Forelimb muscle (tissue), 1 donor: Measurements from ENCODE around the gene TOM1L2. TPM values are rescaled to one million over a fixed set of nuclear protein-coding genes. Genes with fewer than 3 reads are reported as not detected.

Source experiments
- DNase-seq: peaks from one replicate; pipeline ENCODE4 v3.0.0-alpha.2; 2013; ENCODE audit warnings: low read depth
- polyA plus RNA-seq: library from polyadenylated mRNA; unstranded; fragments of 120-200 nt; gene quantifications from one replicate; pipeline ENCODE4 v1.2.1, GENCODE V29; 2013; ENCODE audit not compliant: insufficient read length

TOM1L2 gene
- polyA plus RNA-seq, 1 donor: 36.3 TPM

- DNase-seq: no peak
These were observed 95.2 kb downstream of the TOM1L2 start for GRCh38 chr17:17876959-17877528.

DNA sequence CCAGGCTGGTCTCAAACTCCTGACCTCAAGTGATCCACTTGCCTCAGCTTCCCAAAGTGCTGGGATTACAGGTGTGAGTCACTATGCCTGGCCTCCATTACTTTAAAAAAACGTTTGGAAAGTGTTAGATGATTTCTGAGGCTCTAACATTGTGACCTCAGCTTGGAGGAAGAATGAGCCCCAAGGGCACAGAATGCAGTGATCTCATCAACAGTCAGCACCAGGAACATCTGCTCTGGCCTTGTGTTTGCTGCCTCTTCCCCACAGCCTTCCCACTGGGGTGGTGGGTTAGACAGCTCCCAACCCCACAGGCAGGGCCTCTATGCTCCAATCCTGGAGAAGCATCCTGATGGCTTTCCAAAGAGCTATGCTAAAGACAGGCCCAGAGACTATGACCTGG lies 97.7 kb downstream of the TOM1L2 start:
- DNase-seq: no peak

DNA sequence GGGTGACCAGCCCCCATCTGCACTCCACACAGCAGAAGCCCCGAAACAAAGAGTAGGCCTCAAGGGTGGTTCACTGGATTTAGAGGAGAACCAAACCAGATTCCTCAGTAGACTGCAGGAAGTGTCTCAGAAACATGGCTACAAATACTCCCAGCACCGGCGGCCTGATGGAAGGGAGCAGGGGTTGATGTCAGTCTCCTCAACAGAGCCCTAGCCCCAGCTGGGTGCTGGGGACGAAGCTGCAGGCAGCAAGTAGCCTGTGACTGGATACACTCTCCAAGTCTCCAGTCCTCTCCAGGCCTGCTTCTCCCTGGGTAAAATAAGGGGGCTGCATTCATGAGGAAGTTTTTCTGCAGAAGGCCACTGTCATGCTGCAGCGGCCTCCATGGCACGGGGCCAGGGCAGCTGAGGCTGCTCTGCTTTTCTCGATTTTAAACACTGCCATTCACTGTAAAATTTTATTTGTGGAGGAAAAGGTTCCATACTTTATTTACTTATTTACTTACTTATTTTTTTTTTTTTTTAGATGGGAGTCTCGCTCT lies 98.7 kb downstream of the TOM1L2 start:
- no peak for DNase-seq

DNA sequence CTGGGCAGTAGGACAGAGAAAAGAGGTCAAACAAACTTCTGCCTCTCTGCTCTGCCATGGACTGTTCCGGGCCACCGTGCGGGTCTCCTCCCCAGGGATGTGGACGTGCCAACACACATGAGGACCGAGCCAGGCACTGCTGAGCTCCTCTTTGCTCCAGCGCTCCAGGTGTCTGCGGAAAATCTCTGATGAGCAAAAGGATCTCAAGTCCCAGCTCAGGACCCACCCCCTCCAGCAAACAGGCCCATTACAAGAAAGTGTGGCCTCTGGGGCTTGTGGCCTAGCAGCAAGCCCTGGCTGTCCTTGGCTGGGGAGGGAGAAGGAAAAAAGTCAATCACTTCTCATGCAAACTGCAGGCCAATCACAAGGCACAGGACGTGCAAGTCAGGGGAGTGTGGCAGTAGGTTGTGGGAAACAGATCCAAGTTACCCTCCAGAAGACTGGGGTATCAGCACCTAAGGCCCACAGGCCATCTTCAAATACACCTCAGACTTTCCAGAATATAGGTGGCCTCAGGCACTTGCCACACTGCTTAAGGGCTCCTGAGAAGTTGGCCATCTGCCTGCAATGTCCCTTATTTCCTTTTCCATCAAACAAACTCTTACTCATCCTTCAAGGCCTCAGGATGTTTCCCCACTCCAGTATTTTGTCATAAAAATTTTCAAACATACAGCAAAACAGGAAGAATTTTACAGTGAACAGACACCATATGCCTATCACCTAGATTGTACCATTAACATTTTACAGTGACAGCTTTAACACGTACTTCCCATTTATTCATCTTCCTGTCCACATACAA lies 99.5 kb downstream of the TOM1L2 start:
- no peak for DNase-seq

GRCh38 chr17:17871913-17872312 lies 100.3 kb downstream of the TOM1L2 start:
- DNase-seq: no peak

DNA sequence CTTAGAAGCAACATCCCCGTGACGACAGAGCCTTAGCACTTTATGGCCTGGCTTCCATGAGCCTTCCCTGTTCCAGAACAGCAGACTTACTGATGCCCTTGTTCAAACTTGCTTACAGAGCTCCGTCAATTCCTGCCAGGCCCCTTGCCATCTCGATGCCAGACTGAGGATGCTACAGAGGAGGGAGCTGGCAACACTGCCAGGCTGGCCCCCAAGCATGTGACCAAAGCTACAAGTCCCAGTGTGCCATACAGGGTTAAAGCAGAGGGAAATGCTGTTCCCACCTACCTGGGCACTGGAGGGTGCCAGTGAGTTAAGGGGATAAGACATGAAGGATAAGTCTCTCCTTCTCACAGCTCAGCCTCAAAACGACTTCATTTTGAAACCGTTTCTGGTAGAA lies 102.0 kb downstream of the TOM1L2 start:
- no peak for DNase-seq

DNA sequence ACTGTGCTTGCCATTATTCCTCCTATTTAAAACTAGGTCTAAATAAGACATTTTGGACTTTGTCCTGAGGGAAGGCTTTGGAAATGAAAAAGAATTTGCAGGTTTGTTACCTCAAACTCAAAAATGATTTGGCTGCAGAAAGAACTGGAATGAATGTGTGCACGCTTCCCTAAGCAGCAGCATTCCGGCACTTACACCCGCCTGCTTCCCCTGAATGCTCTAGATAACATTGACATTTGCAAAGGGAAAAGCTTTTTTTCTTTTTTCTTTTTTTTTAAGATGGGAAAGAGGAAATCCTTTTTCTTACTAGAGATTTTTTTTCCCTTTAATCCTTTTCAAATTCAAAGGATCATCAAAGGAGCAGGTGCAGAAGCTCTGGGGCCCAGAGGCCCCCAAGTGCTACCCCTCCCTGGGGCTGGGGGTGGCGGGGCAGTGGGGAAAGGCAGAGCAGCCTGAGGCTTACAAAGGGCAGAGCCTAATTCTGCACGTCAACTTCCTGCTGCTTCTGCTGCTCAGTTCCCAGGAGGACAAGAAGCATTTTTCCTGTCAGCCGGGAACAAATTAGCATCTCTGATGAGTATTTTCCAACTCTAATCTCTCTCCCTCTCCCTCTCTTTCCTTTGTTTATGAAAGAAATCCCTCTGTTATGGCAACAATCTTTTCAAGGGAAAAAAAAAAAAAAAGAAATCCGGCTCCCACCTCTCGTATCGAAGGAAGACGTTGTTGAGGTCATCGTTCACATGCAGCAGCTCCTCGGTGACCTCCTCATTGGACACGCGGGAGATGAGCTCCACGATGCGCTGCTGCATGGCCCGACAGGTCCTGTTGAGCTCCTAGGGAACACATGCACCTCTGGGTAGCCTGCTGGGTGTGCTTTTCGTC lies 103.3 kb downstream of the TOM1L2 start:
- DNase-seq: no peak

DNA sequence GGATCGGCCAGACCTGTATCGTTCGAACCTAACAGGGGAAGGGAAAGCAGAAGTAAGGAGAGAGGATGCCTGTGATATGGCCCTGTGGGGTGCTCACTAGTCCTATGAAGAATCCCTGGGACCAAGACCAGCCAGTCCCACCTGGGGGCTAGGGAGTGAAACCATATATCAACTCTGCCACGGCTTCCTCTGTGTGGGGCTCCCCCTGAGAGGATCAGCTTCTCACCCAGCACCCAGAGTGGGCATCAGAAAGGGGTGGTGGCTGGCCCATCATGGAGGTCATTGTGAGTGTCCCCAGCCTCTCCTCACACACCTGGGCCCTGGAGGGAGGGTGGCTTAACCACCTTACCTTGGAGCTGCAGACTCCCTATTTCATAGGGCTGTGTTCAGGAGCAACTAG lies 105.3 kb downstream of the TOM1L2 start:
- DNase-seq: no peak

DNA sequence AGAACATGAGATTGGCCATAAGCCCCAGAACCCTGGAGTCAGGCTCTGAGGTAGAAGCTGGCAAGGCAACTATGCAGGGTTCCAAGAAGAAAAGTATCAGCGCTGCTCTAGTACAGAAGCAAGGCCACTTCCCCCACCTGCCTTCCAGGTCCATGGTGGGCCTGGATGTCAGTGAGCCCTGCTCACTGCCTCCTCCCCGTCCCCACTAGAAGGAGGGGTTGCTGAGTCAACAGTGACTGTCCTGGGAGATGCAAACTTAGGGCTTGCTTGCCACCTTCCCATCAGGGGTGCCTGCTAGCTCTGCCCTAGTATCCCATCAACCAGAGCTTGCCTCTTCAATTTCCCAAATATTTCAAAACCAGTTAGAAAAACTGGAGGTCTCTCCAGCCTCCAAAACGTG lies 105.8 kb downstream of the TOM1L2 start:
- no peak for DNase-seq

GRCh38 chr17:17865035-17865434 lies 107.2 kb downstream of the TOM1L2 start:
- DNase-seq: no peak

GRCh38 chr17:17860766-17861107 lies 111.5 kb downstream of the TOM1L2 start:
- no peak for DNase-seq

DNA sequence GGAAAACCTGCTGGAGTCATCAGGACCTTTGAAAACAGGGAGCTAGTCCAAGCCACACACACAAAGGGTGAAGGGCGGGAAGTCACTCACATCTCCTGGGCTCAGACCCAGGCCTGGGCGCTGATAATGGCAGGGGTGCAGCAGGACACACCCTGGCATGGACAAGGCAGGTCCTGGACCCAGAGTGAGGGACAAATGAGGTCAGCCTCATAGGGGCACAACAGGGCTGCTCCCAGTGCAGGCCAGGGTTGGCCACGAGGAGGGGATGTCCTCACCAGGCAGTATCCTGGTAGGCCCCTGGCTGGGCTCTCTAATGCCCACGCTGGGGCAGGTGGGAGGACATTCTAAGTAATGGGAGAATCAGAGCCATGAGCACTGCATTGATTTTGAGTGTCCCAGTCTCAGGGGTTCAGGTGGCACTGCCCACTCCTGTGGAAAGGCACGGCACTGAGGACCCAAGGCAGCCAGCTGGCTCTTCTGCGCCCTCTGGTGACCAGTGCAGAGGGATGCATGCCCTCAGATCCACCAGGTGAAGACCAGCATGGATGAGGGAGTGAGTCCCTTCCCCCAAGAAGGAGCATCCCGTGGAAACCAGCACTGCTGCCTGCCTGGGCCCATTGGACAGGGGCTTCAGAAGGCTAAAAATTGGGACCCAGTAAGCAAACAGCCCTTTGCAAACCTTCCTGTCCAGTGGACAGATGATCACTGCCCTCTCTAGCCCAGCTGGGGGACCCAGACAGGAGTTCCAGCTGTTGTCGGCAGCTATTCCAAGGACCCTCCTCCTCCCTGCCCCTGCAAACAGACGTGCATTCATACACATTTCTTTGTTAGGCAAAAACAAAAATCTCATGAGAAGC lies 112.1 kb downstream of the TOM1L2 start:
- no peak for DNase-seq

GRCh38 chr17:17857496-17857895 lies 114.7 kb downstream of the TOM1L2 start:
- no peak for DNase-seq

DNA sequence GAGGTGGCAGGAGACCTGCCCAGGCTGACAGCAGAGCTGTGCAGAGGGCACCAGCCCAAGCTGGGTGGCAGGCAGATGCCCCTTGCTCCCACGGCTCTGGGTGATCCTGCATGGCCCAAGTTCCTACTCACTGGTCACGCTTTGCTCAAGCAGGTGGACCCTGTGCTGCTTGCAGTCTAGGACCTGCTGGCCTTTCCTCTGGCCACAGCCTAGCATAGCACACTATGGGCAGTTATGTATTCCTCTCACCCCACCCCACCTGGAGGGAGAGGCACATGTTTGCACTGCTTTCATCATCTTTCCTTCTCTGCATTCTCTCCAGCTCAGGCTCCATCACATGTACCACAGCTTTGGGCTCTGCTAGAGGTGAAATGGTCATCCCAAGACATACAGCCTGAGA lies 115.8 kb downstream of the TOM1L2 start:
- no peak for DNase-seq

DNA sequence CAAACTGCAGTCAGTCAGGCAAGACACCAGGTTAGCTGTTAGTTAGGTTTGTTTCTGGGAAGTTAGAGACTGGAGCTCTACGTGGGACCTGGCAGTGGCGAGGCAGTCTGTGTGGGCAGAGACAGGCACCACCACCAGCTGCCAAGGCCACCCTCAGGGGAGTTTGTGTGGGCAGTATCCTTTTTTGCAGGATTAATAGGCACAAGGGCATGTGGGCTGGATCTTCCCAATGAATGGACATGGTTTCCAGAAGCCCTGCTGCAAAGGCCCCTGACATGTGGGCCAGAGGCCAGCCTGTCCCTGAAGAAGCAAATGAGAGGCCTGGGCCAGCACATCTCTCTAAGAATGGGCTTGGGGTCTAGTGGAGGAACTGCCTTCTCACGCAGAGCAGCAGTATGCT lies 116.2 kb downstream of the TOM1L2 start:
- no peak for DNase-seq

- DNase-seq: no peak
These were observed 118.3 kb downstream of the TOM1L2 start for GRCh38 chr17:17853811-17854447.

DNA sequence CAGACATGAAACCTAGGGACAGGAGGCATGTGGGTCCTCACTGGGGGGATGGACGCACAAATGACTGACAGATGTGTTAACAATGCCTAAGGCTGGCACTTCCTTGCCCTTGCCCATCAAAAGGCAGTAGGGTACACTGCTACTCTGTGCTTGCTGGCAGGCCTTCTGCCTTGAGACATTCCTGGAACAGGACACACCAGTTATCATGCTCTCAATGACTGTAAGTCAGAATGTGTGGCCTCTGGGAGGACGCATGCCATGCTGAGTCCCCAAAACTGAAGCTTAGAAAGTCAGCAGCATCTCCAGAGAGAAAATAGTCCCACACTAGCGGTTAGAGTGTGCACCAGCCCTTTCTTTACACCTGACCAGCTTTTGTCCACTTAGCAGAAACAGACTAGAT lies 119.3 kb downstream of the TOM1L2 start:
- DNase-seq: no peak

DNA sequence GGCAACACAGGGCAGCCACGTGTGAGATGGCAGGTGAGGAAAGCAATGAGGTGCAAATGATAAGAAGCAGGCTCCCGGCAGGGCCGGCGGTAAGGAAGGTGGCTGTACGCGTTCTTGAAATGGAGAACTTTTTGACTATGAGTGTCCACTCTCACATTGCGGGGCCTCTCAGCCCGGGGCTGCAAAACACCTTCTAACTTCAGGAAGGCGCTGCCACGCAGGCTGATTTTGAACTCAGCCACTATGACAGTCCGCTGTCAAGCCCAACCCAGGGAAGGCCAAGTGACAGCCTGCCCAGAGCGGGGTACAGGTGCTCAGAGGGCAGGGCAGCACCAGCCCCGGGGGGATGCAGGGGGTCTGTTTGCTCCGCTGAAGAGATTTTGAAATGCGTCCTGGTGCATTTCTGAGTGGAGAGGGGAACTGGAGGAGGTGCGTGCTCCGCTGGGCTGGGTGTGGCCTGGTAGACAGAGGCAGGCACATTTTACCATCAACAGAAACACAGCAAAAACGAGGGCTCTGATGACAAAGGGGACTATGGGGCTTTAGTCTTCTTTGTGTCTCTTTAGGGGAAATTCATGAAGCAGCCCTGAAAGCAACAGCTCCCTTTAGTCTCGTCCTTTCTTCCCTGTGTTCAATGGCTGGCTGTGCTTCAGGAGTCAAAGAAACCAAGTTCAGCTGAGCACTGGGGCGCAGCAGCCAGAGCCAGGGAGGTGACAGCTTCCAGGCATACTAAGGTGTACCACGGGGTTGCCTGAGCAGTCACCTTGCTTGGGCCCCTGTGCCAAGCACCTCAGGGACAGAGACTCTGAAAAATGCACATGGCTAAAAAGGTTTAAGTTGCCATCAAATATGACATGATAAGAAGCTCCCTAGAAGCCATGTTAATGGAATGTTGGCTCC lies 120.8 kb downstream of the TOM1L2 start:
- no peak for DNase-seq

- no peak for DNase-seq
These were observed 122.3 kb downstream of the TOM1L2 start for GRCh38 chr17:17849845-17850373.
